HG03439 (cell line): ENCODE measurements around the gene PRX.
"Not testable (repeated sequence)": the region's sequence is repeated elsewhere in the genome, so short reads cannot be mapped to it uniquely, and the experiment has no call there.

Experiments used
- ATAC-seq: cut with Tn5 transposase; IDR thresholded peaks from one replicate; pipeline ENCODE4 v1.9.1; 2021; ENCODE audit warnings: mild to moderate bottlenecking, moderate library complexity; ENCODE audit not compliant: unreplicated experiment

PRX gene

GRCh38 chr19:40390084-40390742 is 23.0 kb downstream of the PRX start, which contains the start of gene HIPK4:
HIPK4 (minus strand) TSS chr19:40390181; CDS start chr19:40389902, 279 bp downstream.
- ATAC-seq = no peak

- no peak for ATAC-seq
These were observed 23.6 kb downstream of the PRX start for GRCh38 chr19:40389404-40390083.

DNA sequence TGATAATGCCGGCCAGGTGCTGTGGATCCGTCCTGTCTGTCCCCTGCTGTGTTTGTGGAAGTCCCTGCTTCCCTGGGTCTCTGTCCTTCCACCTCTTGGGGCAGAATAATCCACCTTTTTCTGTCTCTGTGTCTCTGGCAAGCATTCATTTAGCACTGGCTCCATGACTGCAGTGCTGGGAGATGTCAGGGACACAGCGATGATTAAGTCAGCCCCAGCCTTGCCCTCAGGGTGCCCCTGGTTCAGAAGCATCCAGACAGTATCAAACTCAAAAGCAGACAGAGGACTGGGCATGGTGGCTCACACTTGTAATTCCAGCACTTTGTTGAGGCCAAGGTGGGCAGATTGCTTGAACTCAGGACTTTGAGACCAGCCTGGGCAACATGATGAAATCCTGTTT is 24.7 kb downstream of the PRX start:
- ATAC-seq = no peak

DNA sequence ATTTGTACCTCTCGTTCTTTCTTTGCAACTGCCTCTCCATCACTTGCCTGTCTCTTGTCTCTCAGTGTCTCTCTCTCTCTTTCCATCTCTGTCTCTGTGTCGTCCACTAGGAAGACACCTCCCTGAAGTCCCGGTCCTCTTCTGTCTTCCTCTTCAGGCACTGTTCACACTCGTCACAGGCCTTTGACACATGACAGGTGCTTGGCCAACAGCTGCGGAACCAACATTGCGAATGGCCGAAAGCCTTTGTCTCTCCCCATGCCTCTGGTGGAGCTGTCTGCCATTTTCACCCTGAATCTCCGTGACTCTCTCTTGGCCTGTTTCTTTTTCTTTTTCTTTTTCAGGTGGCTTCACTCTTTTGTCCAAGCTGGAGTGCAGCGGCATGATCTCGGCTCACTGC is 26.0 kb downstream of the PRX start:
- no peak for ATAC-seq

GRCh38 chr19:40383668-40384248 is 29.4 kb downstream of the PRX start:
- no peak for ATAC-seq

DNA sequence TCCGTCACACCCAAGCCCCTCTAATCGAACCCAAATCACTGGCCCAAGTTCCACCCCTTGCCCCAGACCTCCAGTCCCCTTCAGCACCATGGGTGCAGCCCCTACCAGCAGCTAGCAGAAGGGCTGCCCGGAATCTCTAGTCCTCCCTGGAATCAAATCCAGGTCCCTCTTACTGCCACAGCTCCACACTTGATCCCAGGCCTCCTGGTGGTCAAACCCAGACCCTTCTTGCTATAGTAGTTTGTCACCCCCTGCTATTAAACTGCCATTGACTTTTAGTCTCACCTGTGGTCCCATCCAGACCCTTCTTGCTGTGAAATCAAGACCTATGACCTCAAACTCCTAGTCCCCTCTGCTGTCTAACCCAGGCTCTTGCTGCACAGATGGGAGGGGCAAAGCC is 31.9 kb downstream of the PRX start:
- no peak for ATAC-seq

GRCh38 chr19:40380199-40381037 is 32.8 kb downstream of the PRX start:
- no peak for ATAC-seq

GRCh38 chr19:40379446-40380198 is 33.6 kb downstream of the PRX start:
- ATAC-seq = no peak

GRCh38 chr19:40378509-40378908 is 34.7 kb downstream of the PRX start:
- no peak for ATAC-seq

GRCh38 chr19:40377876-40378385 is 35.2 kb downstream of the PRX start:
- no peak for ATAC-seq

- no peak for ATAC-seq
These were observed 36.8 kb downstream of the PRX start for GRCh38 chr19:40376286-40376862.

- ATAC-seq = no peak
These were observed 39.1 kb downstream of the PRX start for GRCh38 chr19:40374084-40374483.

GRCh38 chr19:40371802-40372122 is 41.4 kb downstream of the PRX start:
- ATAC-seq = no peak

- ATAC-seq = no peak
These were observed 42.0 kb downstream of the PRX start for GRCh38 chr19:40370997-40371801.

- ATAC-seq = not testable (repeated sequence)
These were observed 42.9 kb downstream of the PRX start for GRCh38 chr19:40370253-40370652.

- ATAC-seq = no peak
These were observed 43.4 kb downstream of the PRX start for GRCh38 chr19:40369797-40370196.

- no peak for ATAC-seq
These were observed 45.4 kb downstream of the PRX start for GRCh38 chr19:40367577-40368434.
